NOMO-1 treated with dmso at 0.1 percent for 144 hours (cell line): ENCODE data around the gene RAD1.
"Not testable (repeated sequence)": the region's sequence is repeated elsewhere in the genome, so short reads cannot be mapped to it uniquely, and the experiment has no call there.

Source experiments
- DNase-seq: peaks from one replicate; lab custom pipeline; 2025; ENCODE audit not compliant: unreplicated experiment; lab: John Stamatoyannopoulos, UW

The RAD1 gene

GRCh38 chr5:34915139-34915855, at the start of gene RAD1, which contains the start of gene BRIX1:
TSS of gene RAD1 (minus strand) at chr5:34915504. CDS start at chr5:34914892, 612 bp downstream.
TSS of gene BRIX1 (plus strand) at chr5:34915711. CDS start at chr5:34915739, 28 bp downstream.
- DNase-seq, result peak; percentile 100

DNA sequence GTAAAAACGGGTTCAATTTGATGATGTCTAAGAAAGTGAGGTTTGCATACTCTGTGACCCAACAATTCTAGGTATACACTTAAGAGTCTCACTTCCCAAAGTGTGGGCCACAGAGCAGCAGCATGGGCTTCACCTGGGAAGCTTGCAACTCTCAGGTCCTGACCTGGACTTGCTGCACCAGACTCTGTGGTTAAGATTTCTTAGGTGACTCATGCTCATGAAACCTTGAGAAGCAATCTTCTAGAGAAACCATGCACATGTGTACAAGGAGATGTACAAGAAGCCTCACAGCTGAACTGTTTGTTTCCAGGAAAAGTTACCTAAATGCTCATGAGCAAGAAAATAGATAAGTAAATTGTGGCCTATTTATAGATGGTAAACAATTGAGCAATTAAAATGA, 44.0 kb upstream of the RAD1 start:
- DNase-seq, result no peak

GRCh38 chr5:34957857-34958690, 42.8 kb upstream of the RAD1 start:
- DNase-seq, result peak; percentile 3

GRCh38 chr5:34957321-34957720, 42.0 kb upstream of the RAD1 start:
- no peak for DNase-seq

- no peak for DNase-seq
Measured at GRCh38 chr5:34944460-34945047, 29.2 kb upstream of the RAD1 start.

GRCh38 chr5:34944044-34944443, 28.7 kb upstream of the RAD1 start:
- DNase-seq, result no peak

DNA sequence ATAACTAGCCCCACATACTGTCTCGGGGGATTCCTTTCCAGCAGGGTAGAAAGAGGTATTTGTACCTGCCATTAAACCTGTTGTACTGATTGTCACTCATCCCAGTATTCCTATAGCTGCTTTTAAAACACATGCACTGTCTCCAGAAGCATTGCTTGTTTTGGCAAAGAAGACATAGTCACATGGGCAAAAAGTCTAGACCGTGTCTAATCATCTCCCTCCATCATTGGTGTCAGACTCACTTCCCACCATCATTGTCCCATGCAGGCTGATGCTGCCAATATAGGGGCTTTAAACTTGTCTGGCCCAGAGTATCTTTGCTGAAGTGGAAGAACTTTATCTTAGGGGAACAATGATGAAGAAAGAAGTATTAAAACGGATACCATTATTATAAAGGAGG, 26.6 kb upstream of the RAD1 start:
- DNase-seq, result no peak

GRCh38 chr5:34932947-34933346, 17.6 kb upstream of the RAD1 start:
- DNase-seq, result no peak

DNA sequence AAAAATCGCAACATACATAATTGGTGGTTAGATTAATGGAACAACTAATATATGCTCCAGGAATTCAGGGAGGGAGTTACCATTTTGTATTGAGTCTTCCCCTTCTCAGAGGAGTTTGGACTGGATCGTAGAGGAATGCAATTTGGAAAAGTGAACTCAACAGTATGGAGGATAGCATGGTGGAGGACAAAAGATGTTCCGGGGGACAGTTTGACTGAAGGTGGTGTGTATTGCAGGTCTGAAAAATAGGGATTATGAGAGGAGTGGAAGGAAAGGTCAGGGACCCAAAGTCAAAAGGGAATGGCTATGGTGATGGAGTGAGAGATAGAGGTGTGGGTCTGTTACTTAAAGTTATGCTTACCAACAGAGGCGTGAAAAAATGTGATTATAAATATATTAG, 15.6 kb upstream of the RAD1 start:
- no peak for DNase-seq

GRCh38 chr5:34930462-34930844, 15.1 kb upstream of the RAD1 start:
- no peak for DNase-seq

- DNase-seq, result peak; percentile 88
Measured at GRCh38 chr5:34929720-34930461, 14.6 kb upstream of the RAD1 start.

DNA sequence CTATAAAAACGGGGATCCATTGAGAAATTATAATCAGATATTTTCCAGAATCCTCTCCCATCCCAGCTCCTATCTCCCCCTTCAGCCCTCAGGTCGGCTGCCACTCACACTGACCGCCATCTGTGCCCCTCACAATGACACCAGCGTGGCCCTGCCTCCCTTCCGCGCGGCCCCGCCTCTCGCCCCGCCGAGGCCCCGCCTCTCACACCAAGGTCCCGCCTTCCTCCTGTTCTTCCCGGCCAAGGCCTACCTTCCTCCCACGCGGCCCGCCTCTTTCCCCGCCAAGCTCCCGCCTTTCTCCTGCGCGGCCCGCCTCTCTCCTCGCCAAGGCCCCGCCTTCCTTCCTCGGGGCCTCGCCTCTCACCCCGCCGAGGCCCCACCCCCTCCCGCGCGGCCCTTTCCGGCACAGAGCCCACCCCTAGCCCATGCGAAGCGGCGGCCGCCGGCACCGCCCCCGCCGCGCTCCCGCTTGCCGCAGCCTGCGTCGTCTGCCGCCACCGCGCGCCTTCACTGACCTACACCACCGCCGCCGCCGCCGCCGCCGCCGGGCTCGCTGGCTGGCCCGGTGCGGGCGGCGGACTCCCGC, 13.9 kb upstream of the RAD1 start, which contains the start of gene DNAJC21:
DNAJC21 (plus strand) TSS at position 426 of the 586 bp plus-strand sequence. CDS start 261 bp downstream, outside the sequence.
- peak; percentile 100 for DNase-seq

- DNase-seq, result peak; percentile 13
Measured at GRCh38 chr5:34928267-34928666, 13.0 kb upstream of the RAD1 start.

GRCh38 chr5:34927785-34928184, 12.5 kb upstream of the RAD1 start:
- no peak for DNase-seq

- no peak for DNase-seq
Measured at GRCh38 chr5:34926318-34926888, 11.1 kb upstream of the RAD1 start.

DNA sequence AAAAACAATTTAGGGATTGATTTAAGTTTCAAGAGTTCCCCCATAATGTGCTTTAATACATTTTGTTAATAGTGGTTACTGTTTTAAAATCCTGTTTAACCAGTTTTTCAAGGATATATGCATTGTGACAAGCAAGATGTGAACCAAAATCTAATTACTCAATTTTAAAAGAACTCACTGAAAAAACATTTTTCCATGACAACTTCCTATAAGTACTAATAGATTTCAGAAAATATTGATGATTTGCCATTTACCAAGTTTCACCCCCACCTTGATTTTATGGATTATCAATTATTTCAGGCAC, 9.1 kb upstream of the RAD1 start:
- DNase-seq, result no peak

GRCh38 chr5:34923694-34924461, 8.6 kb upstream of the RAD1 start:
- DNase-seq, result peak; percentile 84

DNA sequence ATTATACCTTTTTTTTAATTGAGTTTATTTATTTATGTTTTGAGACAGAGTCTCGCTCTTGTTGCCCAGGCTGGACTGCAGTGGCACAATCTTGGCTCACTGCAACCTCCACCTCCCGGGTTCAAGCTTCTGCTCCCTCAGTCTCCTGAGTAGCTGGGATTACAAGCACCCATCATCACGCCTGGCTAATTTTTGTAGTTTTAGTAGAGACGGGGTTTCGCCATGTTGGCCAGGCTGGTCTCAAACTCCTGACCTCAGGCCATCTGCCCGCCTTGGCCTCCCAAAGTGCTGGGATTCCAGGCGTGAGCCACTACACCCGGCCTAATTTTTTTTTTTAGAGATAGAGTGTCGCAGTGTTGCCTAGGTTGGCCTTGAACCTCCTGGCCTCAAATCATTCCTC, 8.0 kb upstream of the RAD1 start:
- not testable (repeated sequence) for DNase-seq

- no peak for DNase-seq
Measured at GRCh38 chr5:34919077-34919476, 3.8 kb upstream of the RAD1 start.

GRCh38 chr5:34918025-34918424, 2.7 kb upstream of the RAD1 start:
- DNase-seq, result no peak
